Skeletal muscle satellite cell (primary cell): ENCODE measurements around the gene SC5D. TPM values are rescaled to one million over a fixed set of nuclear protein-coding genes. Genes with fewer than 3 reads are reported as not detected.

ENCODE experiments used
- H3K27me3 ChIP-seq: 2 replicates; pipeline ENCODE4 v1.7.0; 2013; ENCODE audit warnings: low read length; ENCODE audit not compliant: control insufficient read depth, insufficient read depth
- H3K36me3 ChIP-seq: 2 replicates; pipeline ENCODE4 v1.7.0; 2013; ENCODE audit warnings: mild to moderate bottlenecking, control low read depth, low read length; ENCODE audit not compliant: insufficient read depth
- H3K4me1 ChIP-seq: 2 replicates; pipeline ENCODE4 v1.7.0; 2013; ENCODE audit warnings: low read length; ENCODE audit not compliant: control insufficient read depth, insufficient read depth
- H3K4me2 ChIP-seq: 2 replicates; pipeline ENCODE4 v1.7.0; 2013; ENCODE audit warnings: mild to moderate bottlenecking, low read length
- H3K4me3 ChIP-seq: 2 replicates; pipeline ENCODE4 v1.7.0; 2013; ENCODE audit warnings: low read length
- H3K9ac ChIP-seq: 2 replicates; pipeline ENCODE4 v1.7.0; 2013; ENCODE audit warnings: mild to moderate bottlenecking, low read depth, low read length, moderate library complexity
- H3K9me3 ChIP-seq: replicated peaks from 2 replicates; pipeline ENCODE4 v1.7.0; 2013; ENCODE audit warnings: mild to moderate bottlenecking, control low read depth, low read length
- total RNA-seq: library from RNA; depleted of rRNA; stranded (reverse); fragments of >200 nt; gene quantifications from 2 replicates; pipeline ENCODE4 v1.2.3, GENCODE V29; 2012; rRNA removed

SC5D gene, protein sequence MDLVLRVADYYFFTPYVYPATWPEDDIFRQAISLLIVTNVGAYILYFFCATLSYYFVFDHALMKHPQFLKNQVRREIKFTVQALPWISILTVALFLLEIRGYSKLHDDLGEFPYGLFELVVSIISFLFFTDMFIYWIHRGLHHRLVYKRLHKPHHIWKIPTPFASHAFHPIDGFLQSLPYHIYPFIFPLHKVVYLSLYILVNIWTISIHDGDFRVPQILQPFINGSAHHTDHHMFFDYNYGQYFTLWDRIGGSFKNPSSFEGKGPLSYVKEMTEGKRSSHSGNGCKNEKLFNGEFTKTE
- total RNA-seq = 30.1 and 35.5 TPM in 2 replicates

DNA sequence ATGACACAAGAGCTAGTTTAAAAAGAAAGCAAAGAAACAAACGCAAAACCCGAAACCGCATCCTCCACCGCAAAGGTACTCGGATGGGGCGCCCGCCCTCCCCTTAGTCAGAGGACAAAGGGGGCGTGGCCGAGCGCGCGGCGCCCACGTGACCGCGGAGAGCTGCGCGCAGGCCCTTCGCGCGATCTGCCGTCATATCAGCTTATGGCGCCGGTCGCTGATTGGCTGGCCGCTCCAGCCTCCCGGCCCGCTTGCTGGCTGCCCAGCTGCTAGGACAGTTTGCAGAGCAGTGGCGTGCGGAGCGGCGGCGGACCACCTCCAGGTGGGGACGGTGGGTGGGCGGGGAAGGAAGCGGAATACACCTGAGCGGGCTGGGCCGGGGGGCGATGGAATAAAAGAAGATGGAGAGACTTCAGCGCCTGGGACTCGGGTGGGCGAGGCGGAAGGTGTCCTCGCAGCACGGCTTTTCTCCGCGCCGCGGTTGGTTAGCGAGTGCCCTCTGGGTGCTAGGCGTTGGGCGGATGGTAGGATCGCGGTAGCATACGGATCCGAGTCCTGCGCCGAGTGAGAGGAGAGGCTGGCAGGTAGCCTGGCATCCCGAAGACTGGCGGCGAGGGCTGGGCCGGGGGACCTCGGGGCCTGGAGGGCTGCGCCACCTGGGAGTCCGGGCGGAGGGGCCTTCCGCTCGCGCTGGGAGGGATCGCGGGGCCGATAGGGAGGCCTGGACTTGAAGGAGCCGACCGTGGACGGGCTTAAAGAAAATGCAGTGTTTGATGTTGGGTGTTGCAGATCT is at the start of gene SC5D:
Gene SC5D (plus strand): TSS at position 277 of the 793 bp plus-strand sequence. CDS start 10,605 bp downstream, outside the sequence.
- Histone ChIP-seq H3K9ac (peak within 1 kb of the TSS; percentile 88), H3K4me1 (peaks cover 21% of the 10 kb centered on the region), H3K36me3 (no peaks in the 10 kb centered on the region), H3K27me3 (peaks cover 4% of the 10 kb centered on the region), H3K4me3 (peak within 1 kb of the TSS; percentile 77), H3K9me3 (no peaks in the 10 kb centered on the region), H3K4me2 (peak within 1 kb of the TSS; percentile 91)

DNA sequence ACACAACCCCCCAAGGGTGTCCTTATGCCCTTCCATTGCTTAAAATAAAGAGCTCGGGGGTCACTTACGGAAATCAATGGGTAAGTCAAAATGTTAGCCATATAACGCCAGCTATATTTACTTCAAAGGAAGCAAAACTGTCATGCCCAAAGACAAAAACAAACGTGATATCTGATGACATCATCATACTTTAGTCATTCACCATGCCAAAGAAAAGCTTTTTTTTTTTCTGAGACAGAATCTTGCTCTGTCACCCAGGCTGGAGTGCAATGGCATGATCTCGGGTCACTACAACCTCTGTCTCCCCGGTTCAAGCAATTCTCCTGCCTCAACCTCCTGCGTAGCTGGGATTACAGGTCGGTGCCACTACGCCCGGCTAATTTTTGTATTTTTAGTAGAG is 47.7 kb upstream of the SC5D start:
- Histone ChIP-seq H3K36me3 (no peaks in the 10 kb centered on the region), H3K9ac (no peak overlapping the region), H3K9me3 (no peaks in the 10 kb centered on the region), H3K4me3 (no peak overlapping the region), H3K27me3 (no peaks in the 10 kb centered on the region), H3K4me1 (peaks cover 45% of the 10 kb centered on the region), H3K4me2 (no peak overlapping the region)

DNA sequence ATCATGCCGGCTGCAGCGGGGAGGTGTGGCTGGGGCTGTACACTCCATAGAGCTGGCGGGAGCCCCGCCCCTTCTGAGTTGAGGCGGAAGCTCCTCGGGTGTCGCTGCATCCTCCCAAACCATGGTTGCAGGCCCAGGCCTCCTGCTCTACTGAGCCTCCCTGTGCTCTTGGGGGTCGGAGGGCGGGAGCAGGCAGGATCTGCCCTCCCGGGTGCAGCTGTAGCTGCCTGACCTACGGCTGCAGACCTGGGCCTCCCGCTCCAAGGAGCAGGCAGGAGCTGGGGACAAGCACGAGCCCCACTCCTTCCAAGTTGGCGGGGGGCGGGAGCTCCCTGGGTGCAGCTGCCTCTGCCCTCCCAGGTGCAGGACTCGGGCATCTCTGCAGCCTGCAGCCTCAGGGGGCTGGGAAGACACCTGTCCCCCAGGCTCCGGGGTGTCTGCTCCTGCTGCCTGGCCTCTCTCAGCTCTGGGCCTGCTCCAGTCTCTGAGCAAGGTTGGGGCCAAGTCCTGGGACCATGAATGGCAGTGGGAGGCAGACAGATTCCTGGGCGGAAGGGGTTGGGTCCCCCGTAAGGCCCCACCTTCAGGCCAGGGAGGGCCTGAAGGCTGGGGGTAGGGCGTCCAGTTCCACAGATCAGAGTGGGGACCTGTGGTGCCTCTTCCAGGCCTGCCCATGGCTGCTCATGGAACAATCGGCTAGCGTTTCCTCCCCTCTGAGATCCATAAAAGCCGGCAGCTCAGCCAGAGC is 46.4 kb upstream of the SC5D start:
- Histone ChIP-seq H3K4me2 (no peak overlapping the region), H3K9me3 (no peaks in the 10 kb centered on the region), H3K4me3 (no peak overlapping the region), H3K4me1 (peaks cover 46% of the 10 kb centered on the region), H3K36me3 (no peaks in the 10 kb centered on the region), H3K9ac (no peak overlapping the region), H3K27me3 (no peaks in the 10 kb centered on the region)

DNA sequence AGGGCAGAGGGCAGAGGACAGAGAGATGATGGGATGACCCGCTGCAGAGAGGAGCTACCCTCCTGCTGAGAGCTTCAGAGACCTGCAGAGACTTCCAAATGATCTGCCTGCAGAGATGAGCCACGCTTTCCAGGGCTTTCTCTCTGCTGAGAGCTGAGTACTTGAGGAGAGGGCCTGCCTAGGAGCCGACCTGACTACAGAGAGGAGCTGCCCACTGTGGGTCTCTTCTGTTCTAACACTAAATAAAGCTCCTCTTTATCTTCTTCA is 45.9 kb upstream of the SC5D start:
- Histone ChIP-seq H3K9ac (no peak overlapping the region), H3K36me3 (no peaks in the 10 kb centered on the region), H3K4me2 (no peak overlapping the region), H3K4me1 (peaks cover 41% of the 10 kb centered on the region), H3K27me3 (no peaks in the 10 kb centered on the region), H3K9me3 (no peaks in the 10 kb centered on the region), H3K4me3 (no peak overlapping the region)

DNA sequence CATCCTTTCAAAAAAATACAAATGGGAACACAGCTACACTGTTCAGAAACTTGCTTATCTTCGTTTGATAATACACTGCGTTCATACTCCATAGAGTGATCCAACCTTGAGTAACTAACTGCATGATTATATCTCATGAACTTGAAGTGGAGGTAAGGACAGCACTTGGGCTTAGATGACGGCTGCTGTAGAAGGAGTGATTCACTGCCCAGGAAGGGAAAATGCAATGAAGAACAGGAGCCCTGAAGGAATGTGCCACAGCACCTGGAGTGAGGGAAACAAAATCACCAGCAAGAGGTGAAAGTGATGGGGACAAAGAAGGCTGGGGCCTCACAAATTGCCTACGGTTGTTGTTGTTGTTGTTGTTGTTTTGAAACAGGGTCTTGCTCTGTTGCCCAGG is 44.1 kb upstream of the SC5D start:
- Histone ChIP-seq H3K9me3 (no peaks in the 10 kb centered on the region), H3K27me3 (no peaks in the 10 kb centered on the region), H3K9ac (no peak overlapping the region)

DNA sequence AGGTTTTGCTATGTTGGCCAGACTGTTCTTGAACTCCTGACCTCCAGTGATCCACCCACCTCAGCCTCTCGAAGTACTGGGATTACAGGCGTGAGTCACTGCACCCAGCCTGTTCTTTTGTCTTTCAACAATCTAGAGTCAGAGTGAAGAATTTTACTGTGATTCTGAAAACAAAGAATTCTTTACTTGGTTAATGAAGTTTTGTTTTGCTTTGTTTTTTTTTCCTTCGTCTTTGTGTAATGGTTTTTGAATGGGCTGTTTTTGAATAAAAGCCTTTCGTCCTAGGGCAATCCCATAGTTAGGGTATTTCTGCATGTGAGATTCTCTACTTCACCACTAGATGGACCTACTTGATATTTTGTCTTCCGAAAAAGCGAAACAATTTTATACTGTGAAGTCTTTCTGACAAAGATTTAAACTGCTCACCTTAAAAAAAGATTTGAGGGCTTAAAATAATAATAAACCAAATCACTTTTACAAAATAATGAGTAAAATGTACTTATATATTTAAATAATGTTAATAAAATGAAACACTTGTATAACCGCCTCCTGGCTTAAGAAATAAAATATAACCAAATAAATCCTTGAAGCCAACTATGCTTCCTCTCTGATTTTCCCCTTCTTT is 43.4 kb upstream of the SC5D start:
- no peaks in the 10 kb centered on the region for H3K9me3 ChIP-seq
- peaks cover 28% of the 10 kb centered on the region for H3K4me1 ChIP-seq
- no peaks in the 10 kb centered on the region for H3K27me3 ChIP-seq
- no peaks in the 10 kb centered on the region for H3K36me3 ChIP-seq
- H3K4me2 ChIP-seq = peak overlapping the region; percentile 66
- H3K9ac ChIP-seq = peak overlapping the region; percentile 48
- H3K4me3 ChIP-seq = peak overlapping the region; percentile 40

More for the DNA sequence above, 44.1 kb upstream of the SC5D start:
- H3K4me1 ChIP-seq = peaks cover 28% of the 10 kb centered on the region
- no peak overlapping the region for H3K4me3 ChIP-seq
- no peaks in the 10 kb centered on the region for H3K36me3 ChIP-seq
- peak overlapping the region; percentile 66 for H3K4me2 ChIP-seq

DNA sequence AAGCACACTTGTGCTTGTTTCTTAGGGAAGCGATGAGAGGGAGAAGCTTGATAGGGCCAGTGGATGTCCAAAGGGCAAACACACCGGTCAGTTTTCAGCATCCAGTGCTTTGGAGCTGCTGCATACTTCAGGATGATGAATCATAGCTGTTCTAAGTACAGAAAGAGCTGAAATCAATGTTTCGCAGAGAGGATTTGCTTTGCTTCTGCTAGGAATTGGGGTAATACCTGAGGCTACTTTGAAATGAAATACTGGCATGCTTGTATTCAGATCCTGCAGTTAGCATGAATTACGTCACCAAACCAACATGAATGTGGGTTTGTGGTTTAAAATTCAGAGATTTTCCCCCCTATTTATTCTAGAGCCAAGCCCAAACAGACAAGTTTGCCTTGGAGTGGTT is 41.7 kb upstream of the SC5D start:
- peaks cover 23% of the 10 kb centered on the region for H3K4me1 ChIP-seq
- H3K27me3 ChIP-seq = no peaks in the 10 kb centered on the region
- no peaks in the 10 kb centered on the region for H3K9me3 ChIP-seq
- H3K4me2 ChIP-seq = no peak overlapping the region
- H3K9ac ChIP-seq = no peak overlapping the region
- no peaks in the 10 kb centered on the region for H3K36me3 ChIP-seq
- H3K4me3 ChIP-seq = no peak overlapping the region

DNA sequence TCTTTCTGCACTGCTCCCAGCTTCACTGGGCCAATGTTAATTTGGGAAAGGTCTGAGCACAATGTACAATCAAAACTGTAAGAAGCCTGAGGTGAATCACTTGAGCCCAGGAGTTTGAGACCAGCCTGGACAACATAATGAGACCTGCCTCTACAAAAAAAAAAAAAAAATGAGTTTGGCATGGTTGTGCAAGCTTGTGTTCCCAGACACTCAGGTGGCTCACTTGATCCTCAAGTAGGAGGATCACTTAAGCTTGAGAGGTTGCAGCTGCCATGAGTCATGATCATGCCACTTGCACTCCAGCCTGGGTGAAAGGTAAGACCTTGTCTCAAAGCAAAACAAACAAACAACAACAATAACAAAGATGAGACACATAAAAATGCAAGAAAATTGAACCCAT is 38.6 kb upstream of the SC5D start:
- peaks cover 18% of the 10 kb centered on the region for H3K4me1 ChIP-seq

DNA sequence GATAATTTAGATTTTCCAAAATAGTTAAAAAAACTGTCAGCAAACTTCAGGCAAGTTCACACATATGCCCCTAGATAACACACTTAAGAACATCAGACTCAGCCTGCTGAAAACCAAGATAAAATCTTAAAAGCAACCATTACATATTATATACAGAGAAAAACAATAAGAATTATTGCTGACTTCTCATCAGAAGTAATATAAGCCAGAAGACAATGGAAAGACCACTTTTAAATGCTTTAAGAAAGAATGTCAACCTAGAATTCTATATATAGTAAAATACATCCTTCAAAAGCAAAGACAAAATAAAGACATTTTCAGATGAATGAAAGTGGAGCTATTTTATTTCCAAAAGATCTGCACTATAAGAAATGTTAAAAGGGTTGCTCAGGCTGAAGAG is 37.8 kb upstream of the SC5D start:
- no peaks in the 10 kb centered on the region for H3K9me3 ChIP-seq
- no peaks in the 10 kb centered on the region for H3K27me3 ChIP-seq
- no peak overlapping the region for H3K9ac ChIP-seq
- no peaks in the 10 kb centered on the region for H3K36me3 ChIP-seq
- no peak overlapping the region for H3K4me2 ChIP-seq
- peaks cover 14% of the 10 kb centered on the region for H3K4me1 ChIP-seq
- H3K4me3 ChIP-seq = no peak overlapping the region

More for the DNA sequence above, 38.6 kb upstream of the SC5D start:
- Histone ChIP-seq H3K27me3 (no peaks in the 10 kb centered on the region), H3K9me3 (no peaks in the 10 kb centered on the region), H3K9ac (no peak overlapping the region), H3K4me3 (no peak overlapping the region), H3K4me2 (no peak overlapping the region), H3K36me3 (no peaks in the 10 kb centered on the region)

DNA sequence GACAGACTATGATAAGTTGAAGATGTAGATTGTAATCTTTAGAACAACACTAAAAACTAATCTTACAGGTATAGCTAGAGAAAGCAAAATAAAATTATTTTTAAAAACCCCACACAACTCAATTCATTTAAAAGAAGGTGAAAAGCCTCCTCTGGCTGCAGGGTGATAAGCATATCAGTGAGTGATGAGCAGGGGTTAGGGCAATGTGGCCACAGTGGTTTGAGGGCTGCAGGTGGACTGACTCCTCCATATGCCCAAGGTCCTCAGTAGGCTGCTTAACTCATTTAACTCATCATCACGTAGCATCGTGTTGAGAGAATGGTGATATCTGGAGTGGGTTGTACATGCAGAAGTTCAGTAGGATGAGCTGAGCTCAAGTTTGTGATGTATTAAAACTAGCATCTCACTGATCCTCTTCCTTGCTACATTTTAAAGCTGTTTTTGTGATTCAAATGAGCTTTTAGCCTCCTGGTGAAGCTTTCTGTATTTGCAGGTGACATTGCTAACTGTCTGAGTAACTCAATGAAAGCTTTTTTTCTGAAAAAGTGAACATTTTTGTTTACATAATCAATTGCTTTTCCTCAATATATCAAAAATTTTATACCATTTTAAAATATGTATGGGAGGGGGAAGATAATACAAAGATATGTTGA is 37.0 kb upstream of the SC5D start:
- Histone ChIP-seq H3K36me3 (no peaks in the 10 kb centered on the region), H3K4me2 (no peak overlapping the region), H3K4me1 (peaks cover 6% of the 10 kb centered on the region), H3K9me3 (no peaks in the 10 kb centered on the region), H3K4me3 (no peak overlapping the region), H3K9ac (no peak overlapping the region), H3K27me3 (no peaks in the 10 kb centered on the region)

DNA sequence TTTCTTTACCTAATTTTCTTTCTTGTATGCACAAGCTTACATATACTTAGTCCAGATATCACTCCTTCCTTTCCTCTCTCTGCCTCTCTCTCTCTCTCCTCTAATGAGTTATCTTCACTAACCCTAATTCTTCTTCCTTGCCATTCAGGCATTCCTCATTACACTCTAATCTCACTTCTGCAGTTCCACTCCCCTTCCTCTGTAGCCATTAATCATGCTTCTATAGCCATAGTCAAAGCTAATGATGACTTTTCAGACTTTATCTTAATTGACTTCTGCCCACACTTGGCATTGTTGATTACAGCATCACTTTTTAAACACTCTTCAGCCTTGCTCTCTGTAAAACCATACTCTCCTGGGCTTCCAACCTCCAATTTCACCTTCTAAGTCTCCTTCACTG is 35.3 kb upstream of the SC5D start:
- H3K9me3 ChIP-seq = no peaks in the 10 kb centered on the region
- H3K4me1 ChIP-seq = no peaks in the 10 kb centered on the region
- no peak overlapping the region for H3K9ac ChIP-seq
- H3K4me2 ChIP-seq = no peak overlapping the region
- no peaks in the 10 kb centered on the region for H3K36me3 ChIP-seq
- H3K4me3 ChIP-seq = no peak overlapping the region
- no peaks in the 10 kb centered on the region for H3K27me3 ChIP-seq
